Ovary (tissue), 9 donors: ENCODE measurements around the gene CLK3. TPM values are rescaled to one million over a fixed set of nuclear protein-coding genes. Genes with fewer than 3 reads are reported as not detected.
"Not testable (repeated sequence)": the region's sequence is repeated elsewhere in the genome, so short reads cannot be mapped to it uniquely, and the experiment has no call there.

ENCODE experiments used
- DNase-seq, 5 donors: peaks; one replicate each; pipeline ENCODE4 v3.0.0-alpha.2; 2019 to 2020
- H3K27ac ChIP-seq, 2 donors: fragments of 200-600 bp; one replicate each; pipeline versions ENCODE4 v1.5.1 to v1.8.0; 2019 to 2022
- H3K27me3 ChIP-seq: fragments of 200-600 bp; one replicate; pipeline ENCODE4 v1.8.0; 2022
- H3K36me3 ChIP-seq: fragments of 200-600 bp; sonication (generic); one replicate; pipeline ENCODE4 v1.5.1; 2019
- H3K4me1 ChIP-seq: one replicate; pipeline ENCODE4 v1.8.1; 2013; ENCODE audit warnings: mild to moderate bottlenecking, moderate library complexity; ENCODE audit not compliant: insufficient read depth
- H3K4me3 ChIP-seq: fragments of 200-600 bp; sonication (generic); one replicate; pipeline ENCODE4 v1.5.1; 2017
- H3K9me3 ChIP-seq, 2 donors: fragments of 200-600 bp in 1 of 2; sonication (generic) in 1 of 2; one replicate each; pipeline versions ENCODE4 v1.5.1 to v1.8.1; 2013 to 2019; ENCODE audit warnings: mild to moderate bottlenecking in 1 of 2, moderate library complexity in 1 of 2
- CTCF ChIP-seq, 3 donors: fragments of 450-650 bp in 2 of 3; fragments of 200-600 bp in 1 of 3; IDR thresholded peaks; one replicate each; pipeline versions ENCODE4 v1.5.1 to v1.8.0; 2016 to 2022; ENCODE audit warnings: antibody characterized with exemption in 3 of 3, mild to moderate bottlenecking in 1 of 3
- EP300 ChIP-seq: sonication (generic); formaldehyde crosslinking; IDR thresholded peaks from one replicate; pipeline ENCODE4 v1.6.1; 2017; ENCODE audit warnings: antibody characterized with exemption
- POLR2A ChIP-seq: fragments of 450-650 bp; IDR thresholded peaks from one replicate; pipeline ENCODE4 v1.6.1; 2017; ENCODE audit warnings: antibody characterized with exemption, mild to moderate bottlenecking, moderate library complexity
- WGBS, 3 donors: extraction: QIAGEN DNeasy Blood & Tissue Kit in 1 of 3; methylation state at CpG; one replicate each; pipeline versions ENCODE4 v1.1.5 to v1.1.7; 2013 to 2017; 5-methylcytosine and 5-hydroxymethylcytosine counted together
- intact Hi-C, 4 donors: fragments of 100-400 bp; cut with DNase I; formaldehyde crosslinking; loops; one replicate each; pipeline versions ENCODE4 v1.11.0 to v1.15.1; 2022 to 2023
- polyA plus RNA-seq, 2 donors: library from polyadenylated mRNA; stranded (reverse); fragments of 200-250 nt in 1 of 2; fragments of 350-450 nt in 1 of 2; fragmentation: Illumina TruSeq in 1 of 2; extraction: RNeasy Lipid Tissue Mini Kit (QIAGEN cat#74804) in 1 of 2; gene quantifications; one replicate each; pipeline ENCODE4 v1.2.3, GENCODE V29; 2013 to 2014
- total RNA-seq, 7 donors: library from RNA; depleted of rRNA in 2 of 7; stranded (reverse); fragments of >200 nt in 2 of 7; fragmentation: NEBNext Ultra II Directional in 3 of 7; extraction: Animal tissue kit (Norgen Biotek cat#: 25700) in 3 of 7; gene quantifications; one replicate each; pipeline versions ENCODE4 v1.1.0 to v1.2.4, GENCODE V29; 2016 to 2023
- donor health status: DM: no; HTN: no; CAD: no; lungs with moderate emphysema.
- donor health status: DM: no; HTN: no; CAD: no.
- donor health status: Bipolar disorder and iron deficiency.
- donor health status: DM: yes; HTN: yes; CAD: no.
- donor health status: DM: no; HTN: no; CAD: no.
- donor health status: DM: yes; HTN: yes; CAD: no.

Gene CLK3
- total and polyA plus RNA-seq, 9 donors: 53.2 to 110 (median 67.2) TPM

DNA sequence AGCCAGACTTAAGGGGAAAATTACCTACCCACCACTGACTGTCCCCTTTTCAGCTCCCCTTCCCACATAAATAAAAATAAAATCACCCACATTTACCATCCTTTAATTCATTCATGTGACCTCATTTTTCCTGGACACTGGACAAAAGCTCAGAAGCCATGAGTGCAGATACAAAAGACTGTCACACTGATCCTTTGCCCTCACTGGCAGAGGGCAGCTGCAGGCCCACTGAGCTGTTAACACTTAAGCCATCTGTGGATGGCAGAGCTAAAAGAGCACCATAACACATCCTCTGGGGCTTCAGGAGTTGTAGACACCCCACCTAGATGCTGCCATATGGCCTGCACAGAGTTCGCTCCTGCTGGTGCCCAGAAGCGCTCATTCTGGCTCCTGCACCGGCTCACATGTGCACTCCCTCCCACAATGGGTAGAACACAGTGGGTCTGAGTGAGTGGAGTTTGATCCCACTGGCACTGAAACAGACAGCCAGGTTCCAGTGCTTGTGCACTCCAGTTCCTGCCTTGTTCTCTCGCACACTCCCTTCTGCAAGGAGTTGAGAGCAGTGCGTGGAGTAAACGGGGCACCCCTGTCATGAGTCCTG, 41.4 kb downstream of the CLK3 start:
- no peaks in the 10 kb centered on the region for H3K36me3 ChIP-seq
- peaks cover 4% of the 10 kb centered on the region for H3K4me1 ChIP-seq
- no peak overlapping the region for H3K4me3 ChIP-seq
- no peak for DNase-seq
- no peak overlapping the region for H3K27ac ChIP-seq
- intact Hi-C loops: no loop called here
- 92 to 96% (median 95%) methylated on average over 6 of the region's 6 CpGs for WGBS, 3 donors
- no peaks in the 10 kb centered on the region for H3K27me3 ChIP-seq
- no peaks in the 10 kb centered on the region for H3K9me3 ChIP-seq
- TF ChIP-seq CTCF (IDR thresholded peaks at IDR 0.05) (no peak), EP300 (no peak), POLR2A (no peak)

DNA sequence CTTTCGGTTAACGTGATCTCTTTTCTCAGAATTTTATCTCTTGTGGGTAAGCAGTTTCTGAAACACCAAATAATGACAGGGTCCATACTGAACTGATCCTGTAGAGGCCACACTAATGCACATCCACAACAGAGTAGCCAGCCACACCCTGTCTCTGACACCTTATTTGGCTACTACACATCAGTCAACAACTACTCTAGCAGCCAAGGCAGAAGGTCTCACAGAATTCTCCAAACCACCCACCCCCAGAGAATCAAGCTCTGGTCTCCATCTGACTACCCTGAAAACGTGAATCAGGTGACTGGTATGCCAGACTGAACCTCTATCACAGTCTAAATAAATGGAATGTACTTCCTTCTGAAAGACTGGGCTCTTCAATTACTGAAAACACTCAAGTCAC, 42.2 kb downstream of the CLK3 start:
- intact Hi-C loops: no loop called here
- no peaks in the 10 kb centered on the region for H3K36me3 ChIP-seq
- TF ChIP-seq POLR2A (no peak), CTCF (IDR thresholded peaks at IDR 0.05) (no peak), EP300 (no peak)
- H3K27ac ChIP-seq: no peak overlapping the region
- no peak for DNase-seq
- H3K4me1 ChIP-seq: peaks cover 4% of the 10 kb centered on the region
- H3K4me3 ChIP-seq: no peak overlapping the region
- H3K9me3 ChIP-seq: no peaks in the 10 kb centered on the region
- 81 to 83% (median 81%) methylated on average over 3 of the region's 3 CpGs for WGBS, 3 donors
- H3K27me3 ChIP-seq: no peaks in the 10 kb centered on the region

GRCh38 chr15:74661280-74661679, 45.6 kb downstream of the CLK3 start:
- H3K27ac ChIP-seq: not testable (repeated sequence)
- 75 to 84% (median 82%) methylated on average over 8 of the region's 8 CpGs for WGBS, 3 donors

DNA sequence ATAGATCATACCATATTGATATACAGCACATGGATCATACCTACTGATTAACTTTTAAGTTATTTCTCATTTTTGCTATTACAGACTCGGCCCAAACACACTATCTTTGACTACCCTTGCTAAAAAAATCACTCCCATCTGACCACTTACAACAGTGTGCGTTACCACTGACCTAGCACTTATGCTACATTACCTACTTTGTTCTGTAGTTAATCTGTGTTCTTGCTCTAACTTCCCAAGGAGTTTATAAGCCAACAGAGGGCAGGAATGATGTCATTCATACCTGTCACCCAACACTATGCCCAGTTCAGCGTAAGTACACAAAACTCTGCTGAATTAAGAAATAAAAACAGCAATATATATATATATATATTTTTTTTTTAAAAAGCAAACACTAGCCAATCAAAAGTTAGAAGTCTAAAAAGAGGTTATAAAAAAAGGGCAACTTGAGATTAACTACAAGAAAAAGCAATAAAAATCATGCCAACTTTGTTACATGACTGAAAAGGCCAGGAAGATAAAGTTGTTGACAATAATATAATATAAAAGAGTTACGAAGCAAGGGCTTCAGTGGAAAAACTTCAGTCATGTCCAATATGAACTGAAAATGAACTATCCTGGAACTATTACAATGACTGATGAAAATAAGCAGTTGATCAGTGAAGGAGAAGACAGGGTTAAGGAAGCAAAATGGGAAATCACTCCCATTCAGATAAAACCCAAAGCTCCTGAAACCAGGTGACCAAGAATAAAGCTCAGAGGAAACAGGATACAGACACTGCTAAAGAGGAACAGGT, 46.6 kb downstream of the CLK3 start:
- Histone ChIP-seq H3K36me3 (no peaks in the 10 kb centered on the region), H3K27me3 (no peaks in the 10 kb centered on the region), H3K4me3 (no peak overlapping the region), H3K27ac (no peak overlapping the region), H3K4me1 (peaks cover 4% of the 10 kb centered on the region), H3K9me3 (no peaks in the 10 kb centered on the region)
- no peak for DNase-seq
- TF ChIP-seq EP300: no peak
- TF ChIP-seq CTCF (IDR thresholded peaks at IDR 0.05): no peak
- TF ChIP-seq POLR2A: no peak
- intact Hi-C loops: no loop called here
- WGBS, 3 donors: 41 to 61% (median 53%) methylated on average over 4 of the region's 4 CpGs

More at GRCh38 chr15:74661280-74661679, 45.6 kb downstream of the CLK3 start:
- H3K9me3 ChIP-seq, intact Hi-C loops, H3K4me1 ChIP-seq, H3K36me3 ChIP-seq, H3K4me3 ChIP-seq, DNase-seq, H3K27me3 ChIP-seq: not testable (repeated sequence)
